GM21367 (cell line): ENCODE measurements around the gene SCN1B.

Source experiments
- ATAC-seq: cut with Tn5 transposase; IDR thresholded peaks from one replicate; pipeline ENCODE4 v1.9.1; 2021; ENCODE audit not compliant: unreplicated experiment

Gene SCN1B

DNA sequence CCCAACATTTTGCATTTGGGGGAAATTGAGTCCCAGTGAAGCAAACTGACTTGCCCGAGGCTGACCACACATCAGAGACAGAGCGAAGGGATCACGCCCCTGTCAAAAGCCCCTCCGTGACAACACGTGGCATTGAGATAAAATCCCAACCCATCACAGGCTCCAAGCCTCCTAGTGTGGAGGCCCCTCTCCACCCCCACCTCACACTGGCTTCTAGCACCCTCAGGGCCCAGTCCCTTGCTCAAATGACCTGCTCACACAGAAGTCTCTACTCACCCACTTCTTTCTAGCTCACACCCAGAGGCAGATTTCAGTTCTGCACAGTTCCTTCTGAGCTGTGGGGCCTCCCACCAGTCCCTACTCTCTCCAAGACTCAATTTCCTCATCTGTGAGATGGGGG lies 21.5 kb downstream of the SCN1B start:
- no peak for ATAC-seq

- no peak for ATAC-seq
These were observed 22.4 kb downstream of the SCN1B start for GRCh38 chr19:35052599-35053190.

GRCh38 chr19:35053667-35054293 lies 23.5 kb downstream of the SCN1B start:
- no peak for ATAC-seq

DNA sequence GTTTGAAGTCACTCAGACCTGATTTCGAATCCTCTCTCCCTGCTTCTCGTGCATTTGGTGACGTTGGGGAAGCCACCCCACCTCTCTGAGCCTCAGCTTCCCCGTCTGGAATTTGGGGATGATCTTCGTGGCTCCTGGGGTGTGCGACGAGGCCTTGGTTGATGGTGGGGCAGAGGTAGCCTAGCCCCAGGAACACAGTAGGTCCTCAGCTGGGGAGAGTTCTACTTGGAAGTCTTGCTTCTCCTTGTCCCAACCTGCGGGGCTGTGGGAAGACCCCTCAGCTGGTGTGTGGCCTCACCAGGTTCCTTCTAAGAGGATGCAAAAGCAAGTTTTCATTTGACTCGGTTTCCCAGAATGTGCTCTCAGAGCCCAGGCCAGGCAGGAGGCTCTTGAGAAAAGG lies 24.4 kb downstream of the SCN1B start:
- no peak for ATAC-seq

- ATAC-seq: no peak
These were observed 25.5 kb downstream of the SCN1B start for GRCh38 chr19:35055715-35056179.

DNA sequence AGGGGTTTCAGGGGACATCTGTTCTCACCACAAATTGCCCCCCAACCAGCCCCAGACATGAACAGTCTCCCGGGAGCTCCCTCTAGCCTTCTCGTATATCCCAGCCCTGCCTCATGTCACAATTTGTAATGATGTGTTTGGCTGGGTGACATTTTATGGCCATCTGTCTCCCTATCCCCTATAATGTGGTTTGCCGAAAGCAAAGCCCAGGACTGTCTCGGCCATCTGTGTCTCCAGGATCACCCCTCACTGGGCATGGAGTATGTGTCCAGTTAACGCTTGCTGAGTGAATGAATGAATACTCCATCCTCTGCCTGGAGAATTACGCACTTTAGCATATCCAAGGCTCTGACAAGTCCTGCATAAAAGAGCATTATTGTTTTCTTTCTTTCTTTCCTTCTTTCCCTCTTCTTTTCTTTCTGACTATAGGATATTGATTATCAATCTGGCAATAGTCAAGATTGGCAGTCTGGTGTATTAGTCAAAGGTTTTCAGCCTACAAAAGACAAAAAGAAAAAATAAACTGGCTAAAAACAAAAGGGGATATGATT lies 26.3 kb downstream of the SCN1B start:
- no peak for ATAC-seq

GRCh38 chr19:35058370-35058769 lies 28.1 kb downstream of the SCN1B start:
- ATAC-seq: no peak

DNA sequence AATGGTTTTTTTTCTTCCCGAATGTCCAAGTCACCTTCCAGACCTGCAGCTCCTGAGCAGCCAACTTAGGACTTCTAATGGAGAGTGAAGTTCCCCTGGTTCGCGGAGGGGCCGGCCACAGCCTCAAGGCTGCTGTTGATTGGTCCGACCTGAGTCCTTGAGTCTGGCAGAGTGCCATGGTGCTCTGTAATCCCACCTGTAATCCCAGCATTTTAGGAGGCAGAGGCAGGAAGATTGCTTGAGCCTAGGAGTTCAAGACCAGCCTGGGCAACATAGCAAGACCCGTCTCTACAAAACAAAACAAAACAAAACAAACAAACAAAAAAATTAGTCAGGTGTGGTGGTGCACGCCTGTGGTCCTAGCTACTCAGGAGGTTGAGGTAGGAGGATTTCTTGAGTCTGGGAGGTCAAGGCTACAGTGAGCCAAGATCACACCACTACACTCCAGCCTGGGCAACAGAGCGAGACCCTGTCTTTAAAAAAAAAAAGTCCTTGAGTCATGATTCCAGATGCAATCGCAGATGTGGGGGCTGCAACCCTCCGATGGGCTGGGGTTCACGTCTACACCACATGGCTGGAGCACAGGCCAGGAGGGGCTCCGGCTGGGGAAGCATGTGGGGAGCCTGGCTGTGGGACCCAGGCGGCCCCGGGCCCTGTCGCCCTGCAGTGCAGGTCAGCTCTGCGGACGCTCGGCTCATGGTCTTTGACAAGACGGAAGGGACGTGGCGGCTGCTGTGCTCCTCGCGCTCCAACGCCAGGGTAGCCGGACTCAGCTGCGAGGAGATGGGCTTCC lies 28.9 kb downstream of the SCN1B start:
- ATAC-seq: no peak

DNA sequence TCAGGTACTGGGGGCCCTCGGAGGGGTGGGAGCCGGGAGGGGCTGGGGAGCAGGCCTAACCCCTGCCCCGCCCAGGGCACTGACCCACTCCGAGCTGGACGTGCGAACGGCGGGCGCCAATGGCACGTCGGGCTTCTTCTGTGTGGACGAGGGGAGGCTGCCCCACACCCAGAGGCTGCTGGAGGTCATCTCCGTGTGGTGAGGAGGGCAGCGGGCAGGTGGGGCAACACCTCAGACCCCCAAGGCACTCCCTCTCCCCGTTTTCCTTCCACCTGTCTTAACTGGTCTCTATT lies 29.5 kb downstream of the SCN1B start:
- no peak for ATAC-seq

DNA sequence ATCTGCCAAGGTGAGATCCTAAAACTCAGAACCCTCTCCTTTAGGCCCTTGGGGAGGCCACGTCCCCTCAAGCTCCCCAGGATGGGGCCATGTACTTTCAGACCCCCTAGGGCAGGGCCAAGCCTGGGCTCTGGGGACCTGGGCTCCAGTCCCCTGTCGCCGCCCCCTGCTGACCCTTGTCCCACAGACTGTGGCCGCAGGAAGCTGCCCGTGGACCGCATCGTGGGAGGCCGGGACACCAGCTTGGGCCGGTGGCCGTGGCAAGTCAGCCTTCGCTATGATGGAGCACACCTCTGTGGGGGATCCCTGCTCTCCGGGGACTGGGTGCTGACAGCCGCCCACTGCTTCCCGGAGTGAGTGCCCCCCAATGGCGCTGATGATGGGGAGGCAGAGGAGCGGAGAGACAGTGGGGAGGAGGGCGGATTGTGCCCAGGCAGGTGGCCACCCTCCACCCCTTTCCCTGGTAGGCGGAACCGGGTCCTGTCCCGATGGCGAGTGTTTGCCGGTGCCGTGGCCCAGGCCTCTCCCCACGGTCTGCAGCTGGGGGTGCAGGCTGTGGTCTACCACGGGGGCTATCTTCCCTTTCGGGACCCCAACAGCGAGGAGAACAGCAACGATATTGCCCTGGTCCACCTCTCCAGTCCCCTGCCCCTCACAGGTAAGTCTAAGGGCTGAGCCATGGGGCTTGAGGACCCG lies 30.0 kb downstream of the SCN1B start:
- ATAC-seq: no peak

DNA sequence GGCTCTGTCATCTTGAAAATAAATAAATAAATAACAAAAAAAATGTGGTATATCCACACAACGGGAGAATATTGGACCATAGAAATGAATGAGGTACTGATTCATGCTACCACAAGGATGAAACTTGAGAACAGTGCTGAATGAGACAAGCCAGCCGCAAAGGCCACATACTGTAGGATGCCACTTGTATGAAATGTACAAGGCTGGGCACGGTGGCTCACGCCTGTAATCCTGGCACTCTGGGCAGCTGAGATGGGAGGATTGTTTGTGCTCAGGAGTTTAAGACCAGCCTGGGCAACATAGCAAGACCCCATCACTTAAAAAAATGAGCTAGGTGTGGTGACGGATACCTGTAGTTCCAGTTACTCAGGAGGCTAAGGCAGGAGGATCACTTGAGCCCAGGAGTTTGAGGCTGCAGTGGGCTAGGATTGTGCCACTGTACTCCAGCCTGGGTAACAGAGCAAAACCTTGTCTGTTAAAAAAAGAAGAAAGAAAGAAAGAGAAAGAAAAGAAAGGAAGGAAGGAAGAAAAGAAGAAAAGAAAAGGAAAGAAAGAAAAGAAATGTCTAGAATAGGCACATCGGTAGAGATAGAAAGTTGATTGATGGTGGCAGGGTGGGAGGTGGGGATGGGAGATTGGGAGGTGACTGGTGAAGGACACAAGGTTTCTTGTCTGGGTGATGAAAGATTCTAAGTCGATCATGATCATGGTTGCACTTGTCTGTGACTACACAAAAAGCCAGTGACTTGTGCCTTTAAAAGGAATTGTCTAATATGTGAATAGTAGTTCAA lies 31.5 kb downstream of the SCN1B start:
- no peak for ATAC-seq

DNA sequence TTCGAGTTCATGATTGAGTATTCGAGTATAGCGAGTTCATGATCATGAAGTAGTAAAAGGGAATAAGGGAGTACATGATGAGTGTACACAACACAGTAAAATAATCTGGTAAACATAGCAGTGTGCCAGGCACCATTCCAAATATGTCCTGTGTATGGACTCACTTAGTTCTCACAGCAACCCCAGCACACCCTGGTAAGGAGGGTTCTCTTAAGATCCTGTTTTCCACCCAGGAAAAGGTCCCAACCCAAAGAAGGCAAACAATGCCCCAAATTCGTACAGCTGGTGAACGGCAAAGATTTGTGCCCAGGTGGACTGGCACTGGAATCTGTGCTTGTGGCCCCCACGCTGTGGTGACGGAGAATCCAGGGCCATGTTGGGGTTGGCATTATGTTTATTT lies 32.7 kb downstream of the SCN1B start:
- ATAC-seq: no peak

- ATAC-seq: no peak
These were observed 33.9 kb downstream of the SCN1B start for GRCh38 chr19:35063940-35064818.

GRCh38 chr19:35065574-35065973 lies 35.3 kb downstream of the SCN1B start:
- no peak for ATAC-seq

- no peak for ATAC-seq
These were observed 35.9 kb downstream of the SCN1B start for GRCh38 chr19:35066121-35066520.

GRCh38 chr19:35066691-35067563 lies 36.7 kb downstream of the SCN1B start:
- ATAC-seq: peak; percentile 67

DNA sequence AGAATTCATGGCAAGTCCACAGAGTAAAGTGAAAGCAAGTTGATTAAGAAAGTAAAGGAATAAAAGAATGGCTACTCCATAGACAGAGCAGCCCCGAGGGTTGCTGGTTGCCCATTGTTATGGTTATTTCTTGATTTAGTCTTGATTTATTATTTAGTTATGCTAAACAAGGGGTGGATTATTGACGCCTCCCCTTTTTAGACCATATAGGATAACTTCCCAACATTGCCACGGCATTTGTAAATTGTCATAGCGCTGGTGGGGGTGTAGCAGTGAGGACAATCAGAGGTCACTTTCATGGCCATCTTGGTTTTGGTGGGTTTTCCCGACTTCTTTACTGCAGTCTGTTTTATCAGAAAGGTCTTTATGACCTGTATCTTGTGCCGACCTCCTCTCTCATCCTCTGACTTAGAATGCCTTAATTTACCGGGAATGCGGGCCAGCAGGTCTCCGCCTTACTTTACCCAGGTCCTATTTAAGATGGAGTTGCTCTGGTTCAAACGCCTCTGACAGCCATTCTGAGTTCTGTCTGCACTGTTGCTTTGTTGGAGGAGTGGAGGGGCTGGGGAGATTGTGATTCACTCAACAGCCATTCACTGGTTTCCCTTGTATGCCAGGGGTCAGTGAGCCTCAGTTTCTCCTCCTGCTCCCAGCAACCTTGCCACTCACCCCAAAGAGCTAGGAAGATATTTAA lies 38.8 kb downstream of the SCN1B start:
- ATAC-seq: no peak

DNA sequence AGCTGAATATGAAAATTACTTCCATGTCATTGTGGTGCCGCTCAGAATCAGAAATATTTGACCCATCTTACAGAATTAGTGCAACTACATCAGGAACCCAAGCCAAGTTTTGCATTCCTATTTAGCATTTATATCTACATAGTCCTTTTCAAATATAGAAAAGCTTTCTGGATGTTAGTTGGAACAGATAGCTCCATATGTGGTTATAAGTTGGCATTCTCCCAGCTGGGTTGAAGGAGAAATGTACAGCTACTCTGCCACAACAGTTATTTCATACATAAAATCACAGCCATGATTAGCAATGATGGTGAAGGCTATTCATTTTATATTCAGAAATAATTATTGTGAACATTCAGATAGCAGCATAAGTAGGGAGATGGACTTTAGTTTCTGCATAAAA lies 39.4 kb downstream of the SCN1B start:
- no peak for ATAC-seq
